Superior temporal gyrus (tissue), 1 donor: ENCODE measurements around the gene KCND3.

Source experiments
- DNase-seq: peaks from one replicate; pipeline ENCODE4 v3.0.0-alpha.2; 2016; ENCODE audit errors: extremely low spot score

Gene KCND3

GRCh38 chr1:111778066-111778465, 211.4 kb downstream of the KCND3 start:
- no peak for DNase-seq

- no peak for DNase-seq
These were observed 212.2 kb downstream of the KCND3 start for GRCh38 chr1:111777301-111777700.

GRCh38 chr1:111776861-111777260, 212.6 kb downstream of the KCND3 start:
- DNase-seq: no peak

- DNase-seq: no peak
These were observed 213.1 kb downstream of the KCND3 start for GRCh38 chr1:111776391-111776790.

GRCh38 chr1:111775966-111776365, 213.5 kb downstream of the KCND3 start:
- no peak for DNase-seq

- DNase-seq: no peak
These were observed 218.6 kb downstream of the KCND3 start for GRCh38 chr1:111770916-111771315.

GRCh38 chr1:111769517-111770146, 219.8 kb downstream of the KCND3 start:
- peak; percentile 89 for DNase-seq

GRCh38 chr1:111768625-111769024, 220.8 kb downstream of the KCND3 start:
- no peak for DNase-seq

GRCh38 chr1:111768023-111768422, 221.4 kb downstream of the KCND3 start:
- DNase-seq: no peak

- no peak for DNase-seq
These were observed 227.1 kb downstream of the KCND3 start for GRCh38 chr1:111762332-111762731.

- no peak for DNase-seq
These were observed 227.8 kb downstream of the KCND3 start for GRCh38 chr1:111761717-111762116.

- DNase-seq: no peak
These were observed 231.1 kb downstream of the KCND3 start for GRCh38 chr1:111758373-111758772.

GRCh38 chr1:111756124-111756513, 233.3 kb downstream of the KCND3 start:
- peak; percentile 21 for DNase-seq

GRCh38 chr1:111755331-111756123, 233.9 kb downstream of the KCND3 start, which contains the start of gene DDX20:
DDX20 (plus strand) TSS chr1:111755901; CDS start chr1:111755925, 24 bp downstream.
- DNase-seq: peak; percentile 92

- DNase-seq: no peak
These were observed 234.5 kb downstream of the KCND3 start for GRCh38 chr1:111754984-111755330.

- no peak for DNase-seq
These were observed 237.4 kb downstream of the KCND3 start for GRCh38 chr1:111751906-111752575.

- DNase-seq: no peak
These were observed 238.6 kb downstream of the KCND3 start for GRCh38 chr1:111750856-111751255.

- DNase-seq: no peak
These were observed 239.8 kb downstream of the KCND3 start for GRCh38 chr1:111749628-111750027.

- DNase-seq: peak; percentile 46
These were observed 241.5 kb downstream of the KCND3 start for GRCh38 chr1:111747947-111748346.

GRCh38 chr1:111747282-111747734, 242.2 kb downstream of the KCND3 start:
- peak; percentile 30 for DNase-seq

GRCh38 chr1:111746614-111746999, 242.9 kb downstream of the KCND3 start:
- no peak for DNase-seq
